Measurements from ENCODE around the gene VSTM1.

VSTM1 gene

GRCh38 chr19:54035215-54036178 lies 28.2 kb downstream of the VSTM1 start:
- H3K4me3 Mint-ChIP-seq, result no peak overlapping the region
- H3K9me3 Mint-ChIP-seq, result no peaks in the 10 kb centered on the region
- no peak for DNase-seq
- H3K36me3 Mint-ChIP-seq (ENCODE audit: low read depth), result no peaks in the 10 kb centered on the region
- peaks cover 39% of the 10 kb centered on the region for H3K27me3 Mint-ChIP-seq
- no peaks in the 10 kb centered on the region for H3K4me1 Mint-ChIP-seq (ENCODE audit: low read depth)
- H3K27ac Mint-ChIP-seq, result no peak overlapping the region

GRCh38 chr19:54030895-54031586 lies 32.7 kb downstream of the VSTM1 start:
- no peak overlapping the region for H3K4me3 Mint-ChIP-seq
- H3K36me3 Mint-ChIP-seq (ENCODE audit: low read depth), result no peaks in the 10 kb centered on the region
- H3K4me1 Mint-ChIP-seq (ENCODE audit: low read depth), result no peaks in the 10 kb centered on the region
- H3K9me3 Mint-ChIP-seq, result no peaks in the 10 kb centered on the region
- DNase-seq, result no peak
- no peak overlapping the region for H3K27ac Mint-ChIP-seq
- H3K27me3 Mint-ChIP-seq, result peaks cover 50% of the 10 kb centered on the region

- peak; percentile 59 for DNase-seq
- Mint-ChIP-seq H3K4me1 (ENCODE audit: low read depth) (no peaks in the 10 kb centered on the region), H3K27me3 (peaks cover 47% of the 10 kb centered on the region), H3K4me3 (no peak overlapping the region), H3K36me3 (ENCODE audit: low read depth) (no peaks in the 10 kb centered on the region), H3K27ac (no peak overlapping the region), H3K9me3 (no peaks in the 10 kb centered on the region)
Measured at GRCh38 chr19:54029930-54030490, 33.7 kb downstream of the VSTM1 start.

GRCh38 chr19:54029301-54029700 lies 34.4 kb downstream of the VSTM1 start:
- no peaks in the 10 kb centered on the region for H3K9me3 Mint-ChIP-seq
- H3K27me3 Mint-ChIP-seq, result peaks cover 48% of the 10 kb centered on the region
- H3K36me3 Mint-ChIP-seq (ENCODE audit: low read depth), result no peaks in the 10 kb centered on the region
- no peak overlapping the region for H3K27ac Mint-ChIP-seq
- H3K4me1 Mint-ChIP-seq (ENCODE audit: low read depth), result no peaks in the 10 kb centered on the region
- no peak overlapping the region for H3K4me3 Mint-ChIP-seq
- DNase-seq, result no peak

- Mint-ChIP-seq H3K27ac (no peak overlapping the region), H3K27me3 (peaks cover 60% of the 10 kb centered on the region), H3K4me3 (no peak overlapping the region), H3K36me3 (ENCODE audit: low read depth) (no peaks in the 10 kb centered on the region), H3K9me3 (no peaks in the 10 kb centered on the region), H3K4me1 (ENCODE audit: low read depth) (peaks cover 4% of the 10 kb centered on the region)
- DNase-seq, result no peak
Measured at GRCh38 chr19:54026656-54027055, 37.0 kb downstream of the VSTM1 start.

GRCh38 chr19:54024660-54025059 lies 39.0 kb downstream of the VSTM1 start:
- peaks cover 54% of the 10 kb centered on the region for H3K27me3 Mint-ChIP-seq
- no peak overlapping the region for H3K27ac Mint-ChIP-seq

GRCh38 chr19:54023191-54023590 lies 40.5 kb downstream of the VSTM1 start:
- no peak for DNase-seq
- no peak overlapping the region for H3K4me3 Mint-ChIP-seq
- H3K27me3 Mint-ChIP-seq, result peaks cover 52% of the 10 kb centered on the region
- H3K36me3 Mint-ChIP-seq (ENCODE audit: low read depth), result no peaks in the 10 kb centered on the region
- H3K27ac Mint-ChIP-seq, result no peak overlapping the region
- peaks cover 11% of the 10 kb centered on the region for H3K4me1 Mint-ChIP-seq (ENCODE audit: low read depth)
- no peaks in the 10 kb centered on the region for H3K9me3 Mint-ChIP-seq

More at GRCh38 chr19:54024660-54025059, 39.0 kb downstream of the VSTM1 start:
- Mint-ChIP-seq H3K9me3 (no peaks in the 10 kb centered on the region), H3K36me3 (ENCODE audit: low read depth) (no peaks in the 10 kb centered on the region), H3K4me1 (ENCODE audit: low read depth) (peaks cover 11% of the 10 kb centered on the region), H3K4me3 (no peak overlapping the region)
- no peak for DNase-seq

- H3K36me3 Mint-ChIP-seq (ENCODE audit: low read depth), result no peaks in the 10 kb centered on the region
- no peak overlapping the region for H3K27ac Mint-ChIP-seq
- peaks cover 11% of the 10 kb centered on the region for H3K4me1 Mint-ChIP-seq (ENCODE audit: low read depth)
- DNase-seq, result no peak
- H3K9me3 Mint-ChIP-seq, result no peaks in the 10 kb centered on the region
- peaks cover 56% of the 10 kb centered on the region for H3K27me3 Mint-ChIP-seq
- no peak overlapping the region for H3K4me3 Mint-ChIP-seq
Measured at GRCh38 chr19:54021932-54022331, 41.8 kb downstream of the VSTM1 start.

- H3K36me3 Mint-ChIP-seq (ENCODE audit: low read depth), result no peaks in the 10 kb centered on the region
- no peak overlapping the region for H3K4me3 Mint-ChIP-seq
- no peaks in the 10 kb centered on the region for H3K9me3 Mint-ChIP-seq
- no peak for DNase-seq
- peaks cover 59% of the 10 kb centered on the region for H3K27me3 Mint-ChIP-seq
- peaks cover 11% of the 10 kb centered on the region for H3K4me1 Mint-ChIP-seq (ENCODE audit: low read depth)
- no peak overlapping the region for H3K27ac Mint-ChIP-seq
Measured at GRCh38 chr19:54021363-54021762, 42.3 kb downstream of the VSTM1 start.

GRCh38 chr19:54017261-54017660 lies 46.4 kb downstream of the VSTM1 start:
- H3K27me3 Mint-ChIP-seq, result peaks cover 53% of the 10 kb centered on the region
- no peaks in the 10 kb centered on the region for H3K9me3 Mint-ChIP-seq
- no peaks in the 10 kb centered on the region for H3K36me3 Mint-ChIP-seq (ENCODE audit: low read depth)
- H3K4me3 Mint-ChIP-seq, result no peak overlapping the region
- no peak overlapping the region for H3K27ac Mint-ChIP-seq
- no peak for DNase-seq
- H3K4me1 Mint-ChIP-seq (ENCODE audit: low read depth), result peaks cover 7% of the 10 kb centered on the region

- Mint-ChIP-seq H3K4me3 (no peak overlapping the region), H3K27ac (no peak overlapping the region), H3K9me3 (no peaks in the 10 kb centered on the region), H3K27me3 (peaks cover 49% of the 10 kb centered on the region), H3K4me1 (ENCODE audit: low read depth) (peaks cover 2% of the 10 kb centered on the region), H3K36me3 (ENCODE audit: low read depth) (no peaks in the 10 kb centered on the region)
- no peak for DNase-seq
Measured at GRCh38 chr19:54014920-54015560, 48.7 kb downstream of the VSTM1 start.

- no peak for DNase-seq
- H3K9me3 Mint-ChIP-seq, result no peaks in the 10 kb centered on the region
- peaks cover 46% of the 10 kb centered on the region for H3K27me3 Mint-ChIP-seq
- no peaks in the 10 kb centered on the region for H3K4me1 Mint-ChIP-seq (ENCODE audit: low read depth)
- no peaks in the 10 kb centered on the region for H3K36me3 Mint-ChIP-seq (ENCODE audit: low read depth)
- no peak overlapping the region for H3K27ac Mint-ChIP-seq
- H3K4me3 Mint-ChIP-seq, result no peak overlapping the region
Measured at GRCh38 chr19:54013866-54014265, 49.8 kb downstream of the VSTM1 start.

GRCh38 chr19:54011507-54012211 lies 52.0 kb downstream of the VSTM1 start:
- H3K27me3 Mint-ChIP-seq, result peaks cover 54% of the 10 kb centered on the region
- DNase-seq, result no peak
- no peaks in the 10 kb centered on the region for H3K9me3 Mint-ChIP-seq
- H3K4me1 Mint-ChIP-seq (ENCODE audit: low read depth), result no peaks in the 10 kb centered on the region
- H3K27ac Mint-ChIP-seq, result no peak overlapping the region
- H3K36me3 Mint-ChIP-seq (ENCODE audit: low read depth), result no peaks in the 10 kb centered on the region
- H3K4me3 Mint-ChIP-seq, result no peak overlapping the region

- DNase-seq, result no peak
- H3K36me3 Mint-ChIP-seq (ENCODE audit: low read depth), result no peaks in the 10 kb centered on the region
- H3K27ac Mint-ChIP-seq, result no peak overlapping the region
- H3K4me1 Mint-ChIP-seq (ENCODE audit: low read depth), result no peaks in the 10 kb centered on the region
- no peak overlapping the region for H3K4me3 Mint-ChIP-seq
- peaks cover 45% of the 10 kb centered on the region for H3K27me3 Mint-ChIP-seq
- no peaks in the 10 kb centered on the region for H3K9me3 Mint-ChIP-seq
Measured at GRCh38 chr19:54010474-54010873, 53.2 kb downstream of the VSTM1 start.
